HepG2 (cell line): Measurements from ENCODE around the gene CDK18. TPM values are rescaled to one million over a fixed set of nuclear protein-coding genes. Genes with fewer than 3 reads are reported as not detected.

ENCODE experiments used
- DMAP1 ChIP-seq: IDR thresholded peaks from 2 replicates; pipeline ENCODE4 v1.6.1; 2016
- DPF2 ChIP-seq: sonication (generic); formaldehyde crosslinking; IDR thresholded peaks from 2 replicates; pipeline ENCODE4 v1.4.0; 2020; ENCODE audit warnings: mild to moderate bottlenecking, low read depth, missing genetic modification reagents, borderline replicate concordance
- EHMT2 ChIP-seq: fragments of 200-600 bp; sonication (generic); IDR thresholded peaks from 2 replicates; pipeline ENCODE4 v1.7.0; 2017; ENCODE audit warnings: antibody characterized with exemption, low read depth, low read length, borderline replicate concordance
- FOXC1 ChIP-seq: sonication (generic); formaldehyde crosslinking; IDR thresholded peaks from 2 replicates; pipeline ENCODE4 v1.8.0; 2022; ENCODE audit warnings: mild to moderate bottlenecking, missing genetic modification reagents, borderline replicate concordance
- KDM3A ChIP-seq: IDR thresholded peaks from 2 replicates; pipeline ENCODE4 v1.6.1; 2018; ENCODE audit warnings: low read depth, missing compliant biosample characterization
- MBD4 ChIP-seq: IDR thresholded peaks from 2 replicates; pipeline ENCODE4 v1.6.1; 2012; ENCODE audit warnings: low read length, inconsistent platforms, borderline replicate concordance
- NFIB ChIP-seq: sonication (generic); formaldehyde crosslinking; IDR thresholded peaks from 2 replicates; pipeline ENCODE4 v1.9.0; 2021; ENCODE audit warnings: missing genetic modification reagents, mild to moderate bottlenecking, borderline replicate concordance
- NFYC ChIP-seq: IDR thresholded peaks from 2 replicates; pipeline ENCODE4 v1.6.1; 2016; ENCODE audit warnings: missing genetic modification reagents, missing compliant biosample characterization
- PPARG ChIP-seq: conservative IDR thresholded peaks from 2 replicates; pipeline ENCODE4 v1.6.1; 2016; ENCODE audit warnings: missing biosample characterization, missing genetic modification reagents
- SMARCC2 ChIP-seq: fragments of 450-650 bp; IDR thresholded peaks from 2 replicates; pipeline ENCODE4 v1.6.1; 2017; ENCODE audit warnings: antibody characterized with exemption, mild to moderate bottlenecking
- SPEN ChIP-seq: sonication (generic); formaldehyde crosslinking; IDR thresholded peaks from 2 replicates; pipeline ENCODE4 v1.5.1; 2020; ENCODE audit warnings: low read depth, mild to moderate bottlenecking, missing genetic modification reagents
- ZBTB39 ChIP-seq: sonication (generic); formaldehyde crosslinking; IDR thresholded peaks from 2 replicates; pipeline ENCODE4 v1.5.0; 2020; ENCODE audit warnings: missing genetic modification reagents
- ZFY ChIP-seq: sonication (generic); formaldehyde crosslinking; IDR thresholded peaks from 2 replicates; pipeline ENCODE4 v1.4.0; 2020; ENCODE audit warnings: missing genetic modification reagents
- ZNF20 ChIP-seq: sonication (generic); formaldehyde crosslinking; IDR thresholded peaks from 2 replicates; pipeline ENCODE4 v1.4.0; 2020; ENCODE audit warnings: mild to moderate bottlenecking, moderate library complexity, missing genetic modification reagents
- ZNF292 ChIP-seq: sonication (generic); formaldehyde crosslinking; IDR thresholded peaks from 2 replicates; pipeline ENCODE4 v1.8.1; 2022; ENCODE audit warnings: mild to moderate bottlenecking, low read depth, missing genetic modification reagents, borderline replicate concordance
- ZNF687 ChIP-seq: sonication (generic); formaldehyde crosslinking; IDR thresholded peaks from 2 replicates; pipeline ENCODE4 v1.5.1; 2020; ENCODE audit warnings: mild to moderate bottlenecking, missing genetic modification reagents, moderate library complexity
- polyA plus RNA-seq, 8 experiments: library from polyadenylated mRNA; depleted of rRNA in 3 of 8; stranded (reverse) in 7 of 8; unstranded in 1 of 8; fragments of >200 nt; fragmentation: Illumina TruSeq in 4 of 8; extraction: Trizol in 4 of 8; gene quantifications; 2 replicates each; pipeline versions ENCODE4 v1.2.1 to v1.2.3, GENCODE V29; 2011 to 2016; ENCODE audit warnings: low read depth in 4 of 8, missing spikeins in 1 of 8, mixed read lengths in 1 of 8; ENCODE audit not compliant: insufficient read depth in 1 of 8
- total RNA-seq, 5 experiments: library from RNA; depleted of rRNA; stranded (reverse); fragments of >200 nt; fragmentation: Illumina TruSeq; extraction: Trizol; gene quantifications; 2 replicates each; pipeline ENCODE4 v1.2.3, GENCODE V29; 2016; ENCODE audit warnings: low read depth in 1 of 5
- TF ChIP-seq, protein P1 (sequence below): sonication (generic); formaldehyde crosslinking; IDR thresholded peaks from 2 replicates; pipeline ENCODE4 v1.9.0; 2022; ENCODE audit warnings: missing genetic modification reagents, mild to moderate bottlenecking, borderline replicate concordance
- TF ChIP-seq, protein P2 (sequence below): sonication (generic); formaldehyde crosslinking; IDR thresholded peaks from 2 replicates; pipeline ENCODE4 v1.8.0; 2022; ENCODE audit warnings: mild to moderate bottlenecking, missing genetic modification reagents, moderate library complexity

CDK18 gene
- total and polyA plus RNA-seq, 2 of the 13 experiments (the other 11 are each of a cell fraction or from before 2014, with no cell fraction given), result 6.4 to 38.8 TPM

DNA sequence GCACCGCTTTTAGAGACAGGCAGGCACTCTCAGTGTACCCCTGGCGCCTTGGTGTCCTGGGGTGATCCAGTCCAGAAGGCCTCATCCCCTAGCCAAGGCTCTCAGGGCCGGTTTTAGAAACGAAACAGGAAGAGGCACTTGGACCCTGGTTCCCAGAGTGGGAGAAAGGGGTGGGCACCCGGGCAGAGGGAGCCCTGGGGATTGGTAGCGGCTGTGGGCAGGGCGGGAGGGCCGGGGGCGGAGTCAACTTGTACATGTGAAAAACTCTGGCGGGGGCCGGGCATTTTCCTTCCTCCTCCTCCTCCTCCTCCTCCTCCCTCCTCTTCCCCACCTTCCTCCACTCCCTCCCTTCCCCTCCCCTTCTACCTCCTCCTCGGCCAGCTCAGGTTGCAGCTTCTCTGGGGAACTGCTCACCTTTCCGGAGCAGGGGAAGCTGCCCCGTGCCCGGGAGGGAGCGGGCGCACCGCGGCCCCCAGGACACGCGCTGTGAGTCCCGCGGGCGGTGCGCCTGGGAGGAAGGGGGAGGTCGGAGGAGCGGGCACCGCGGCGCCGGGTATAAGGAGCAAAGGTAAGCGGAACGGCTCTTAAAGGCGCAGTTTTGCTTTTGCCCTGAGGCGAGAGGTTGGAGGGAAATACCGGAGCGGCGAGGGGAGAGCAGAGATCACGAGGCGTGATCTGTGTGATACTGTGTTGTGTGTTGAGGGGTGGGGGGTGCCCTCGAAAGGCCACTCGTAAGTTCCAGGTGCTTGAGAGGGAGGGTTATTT lies at the start of gene CDK18 (continued):
- TF ChIP-seq, protein P1, sequence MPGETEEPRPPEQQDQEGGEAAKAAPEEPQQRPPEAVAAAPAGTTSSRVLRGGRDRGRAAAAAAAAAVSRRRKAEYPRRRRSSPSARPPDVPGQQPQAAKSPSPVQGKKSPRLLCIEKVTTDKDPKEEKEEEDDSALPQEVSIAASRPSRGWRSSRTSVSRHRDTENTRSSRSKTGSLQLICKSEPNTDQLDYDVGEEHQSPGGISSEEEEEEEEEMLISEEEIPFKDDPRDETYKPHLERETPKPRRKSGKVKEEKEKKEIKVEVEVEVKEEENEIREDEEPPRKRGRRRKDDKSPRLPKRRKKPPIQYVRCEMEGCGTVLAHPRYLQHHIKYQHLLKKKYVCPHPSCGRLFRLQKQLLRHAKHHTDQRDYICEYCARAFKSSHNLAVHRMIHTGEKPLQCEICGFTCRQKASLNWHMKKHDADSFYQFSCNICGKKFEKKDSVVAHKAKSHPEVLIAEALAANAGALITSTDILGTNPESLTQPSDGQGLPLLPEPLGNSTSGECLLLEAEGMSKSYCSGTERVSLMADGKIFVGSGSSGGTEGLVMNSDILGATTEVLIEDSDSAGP (CRISPR knock-in tag), result peak; percentile 99
- TF ChIP-seq DPF2 (CRISPR knock-in tag) (0 out of 2 replicates have a peak, but pooled peaks have one; percentile 15), ZNF687 (peak; percentile 88), SMARCC2 (no peak), KDM3A (CRISPR knock-in tag) (no peak; the same call in 1 of the 2 replicates), DMAP1 (peak; percentile 35; the same call in 1 of the 2 replicates), ZNF20 (no peak), ZBTB39 (0 out of 2 replicates have a peak, but pooled peaks have one; percentile 44), SPEN (CRISPR knock-in tag) (peak; percentile 53; the same call in 1 of the 2 replicates), EHMT2 (no peak), ZFY (CRISPR knock-in tag) (peak; percentile 53), ZNF292 (0 out of 2 replicates have a peak, but pooled peaks have one; percentile 11), FOXC1 (CRISPR knock-in tag) (peak; percentile 70; the same call in 1 of the 2 replicates), PPARG (CRISPR knock-in tag) (no peak; the same call in 1 of the 2 replicates), NFYC (peak; percentile 40; the same call in 1 of the 2 replicates), NFIB (CRISPR knock-in tag) (no peak), MBD4 (no peak)
- TF ChIP-seq, protein P2, sequence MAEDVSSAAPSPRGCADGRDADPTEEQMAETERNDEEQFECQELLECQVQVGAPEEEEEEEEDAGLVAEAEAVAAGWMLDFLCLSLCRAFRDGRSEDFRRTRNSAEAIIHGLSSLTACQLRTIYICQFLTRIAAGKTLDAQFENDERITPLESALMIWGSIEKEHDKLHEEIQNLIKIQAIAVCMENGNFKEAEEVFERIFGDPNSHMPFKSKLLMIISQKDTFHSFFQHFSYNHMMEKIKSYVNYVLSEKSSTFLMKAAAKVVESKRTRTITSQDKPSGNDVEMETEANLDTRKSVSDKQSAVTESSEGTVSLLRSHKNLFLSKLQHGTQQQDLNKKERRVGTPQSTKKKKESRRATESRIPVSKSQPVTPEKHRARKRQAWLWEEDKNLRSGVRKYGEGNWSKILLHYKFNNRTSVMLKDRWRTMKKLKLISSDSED (CRISPR knock-in tag), result no peak
